Astrocyte (in vitro differentiated cells and primary cell): ENCODE results near the gene MTA3. TPM values are rescaled to one million over a fixed set of nuclear protein-coding genes. Genes with fewer than 3 reads are reported as not detected.

ENCODE experiments used
- DNase-seq: peaks from one replicate; pipeline ENCODE4 v3.0.0-alpha.2; 2010; ENCODE audit warnings: low read depth
- FAIRE-seq: peaks from 2 replicates; lab custom pipeline; 2011; peaks lifted over from hg19 to GRCh38; lab: Jason Lieb, UNC
- H2AFZ ChIP-seq: 2 replicates; pipeline ENCODE4 v1.6.0; 2012; ENCODE audit warnings: low read depth, low read length, inconsistent platforms
- H3K27ac ChIP-seq: 2 replicates; pipeline ENCODE4 v1.5.1; 2011; ENCODE audit warnings: low read depth, low read length, inconsistent platforms
- H3K27me3 ChIP-seq: 2 replicates; pipeline ENCODE4 v1.6.0; 2011; ENCODE audit warnings: low read length, inconsistent platforms; ENCODE audit not compliant: insufficient read depth
- H3K36me3 ChIP-seq: 2 replicates; pipeline ENCODE4 v1.5.1; 2011; ENCODE audit warnings: low read length, inconsistent platforms; ENCODE audit not compliant: insufficient read depth
- H3K4me1 ChIP-seq: 2 replicates; pipeline ENCODE4 v1.5.1; 2011; ENCODE audit warnings: low read length, inconsistent platforms; ENCODE audit not compliant: insufficient read depth
- H3K4me2 ChIP-seq: 2 replicates; pipeline ENCODE4 v1.6.0; 2012; ENCODE audit warnings: low read length, inconsistent platforms
- H3K4me3 ChIP-seq: 2 replicates; pipeline ENCODE4 v1.5.1; 2011; ENCODE audit warnings: low read depth, mild to moderate bottlenecking, low read length, inconsistent platforms; ENCODE audit not compliant: insufficient read depth
- H3K79me2 ChIP-seq: 2 replicates; pipeline ENCODE4 v1.6.0; 2012; ENCODE audit warnings: mild to moderate bottlenecking, low read length, inconsistent platforms; ENCODE audit not compliant: insufficient read depth
- H3K9ac ChIP-seq: 2 replicates; pipeline ENCODE4 v1.6.0; 2012; ENCODE audit warnings: mild to moderate bottlenecking, low read length, inconsistent platforms
- H3K9me3 ChIP-seq: 2 replicates; pipeline ENCODE4 v1.5.1; 2012; ENCODE audit warnings: low read depth, mild to moderate bottlenecking, low read length, inconsistent platforms; ENCODE audit not compliant: insufficient read depth
- H4K20me1 ChIP-seq: 2 replicates; pipeline ENCODE4 v1.6.0; 2012; ENCODE audit warnings: low read length, inconsistent platforms; ENCODE audit not compliant: insufficient read depth
- H3K27ac Mint-ChIP-seq: one replicate; pipeline ENCODE4 v1.8.0; 2021; ENCODE audit warnings: mild to moderate bottlenecking, mixed read lengths; ENCODE audit not compliant: unreplicated experiment
- H3K27me3 Mint-ChIP-seq: one replicate; pipeline ENCODE4 v1.8.0; 2021; ENCODE audit warnings: low read depth, mixed read lengths; ENCODE audit not compliant: unreplicated experiment
- H3K36me3 Mint-ChIP-seq: one replicate; pipeline ENCODE4 v1.8.0; 2021; ENCODE audit warnings: low read depth, mixed read lengths; ENCODE audit not compliant: unreplicated experiment
- H3K4me1 Mint-ChIP-seq: one replicate; pipeline ENCODE4 v1.8.0; 2021; ENCODE audit warnings: low read depth, mixed read lengths; ENCODE audit not compliant: unreplicated experiment
- H3K4me3 Mint-ChIP-seq: one replicate; pipeline ENCODE4 v1.8.0; 2021; ENCODE audit warnings: mild to moderate bottlenecking, moderate library complexity, mixed read lengths; ENCODE audit not compliant: unreplicated experiment
- H3K9me3 Mint-ChIP-seq: one replicate; pipeline ENCODE4 v1.8.0; 2021; ENCODE audit warnings: mild to moderate bottlenecking, mixed read lengths; ENCODE audit not compliant: unreplicated experiment
- EZH2 ChIP-seq: IDR thresholded peaks from 2 replicates; pipeline ENCODE4 v1.6.1; 2012; ENCODE audit warnings: mild to moderate bottlenecking, low read length, inconsistent platforms; ENCODE audit not compliant: insufficient read depth
- total RNA-seq: library from RNA; stranded (reverse); gene quantifications from 2 replicates; pipeline ENCODE4 v1.2.1, GENCODE V29; 2021
- TF ChIP-seq, protein P1 (sequence below): IDR thresholded peaks from 2 replicates; pipeline ENCODE4 v1.5.1; 2011; ENCODE audit warnings: low read depth, mild to moderate bottlenecking, inconsistent platforms, low read length, moderate library complexity; ENCODE audit not compliant: insufficient read depth

Gene MTA3
- total RNA-seq, 1 donor from 2014 or later: 69.4 TPM

DNA sequence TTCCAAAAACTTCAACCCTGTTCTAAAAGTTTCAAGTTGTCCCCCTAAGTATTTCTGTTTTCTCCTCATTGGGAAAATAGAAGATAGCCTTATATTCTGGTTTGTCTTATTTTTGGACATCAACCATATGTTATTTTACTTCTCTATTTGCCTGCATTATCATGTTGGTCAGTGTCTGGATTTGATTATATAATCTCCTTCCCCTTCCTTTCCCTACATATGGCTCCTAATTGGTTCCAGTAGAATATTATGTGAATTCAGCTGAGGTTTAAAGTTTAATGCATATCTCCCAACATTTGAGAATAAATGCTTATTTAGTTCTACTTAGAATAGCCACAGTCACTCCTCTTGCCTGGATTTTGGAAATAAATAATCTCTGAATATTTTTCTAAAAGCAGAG, 128.6 kb downstream of the MTA3 start:
- H3K27me3 Mint-ChIP-seq: no peaks in the 10 kb centered on the region
- no peaks in the 10 kb centered on the region for H3K9me3 Mint-ChIP-seq
- Histone ChIP-seq H3K27me3 (no peaks in the 10 kb centered on the region), H3K9me3 (no peaks in the 10 kb centered on the region), H2AFZ (no peak overlapping the region), H3K36me3 (no peaks in the 10 kb centered on the region), H3K9ac (no peak overlapping the region), H3K4me3 (no peak overlapping the region), H3K4me2 (no peak overlapping the region), H3K4me1 (no peaks in the 10 kb centered on the region), H3K79me2 (no peaks in the 10 kb centered on the region), H3K27ac (no peak overlapping the region), H4K20me1 (peaks cover 27% of the 10 kb centered on the region)
- peaks cover 15% of the 10 kb centered on the region for H3K4me1 Mint-ChIP-seq
- DNase-seq (no peak), FAIRE-seq (no peak)
- no peak overlapping the region for H3K4me3 Mint-ChIP-seq
- H3K36me3 Mint-ChIP-seq: peaks cover 3% of the 10 kb centered on the region
- TF ChIP-seq, protein P1, sequence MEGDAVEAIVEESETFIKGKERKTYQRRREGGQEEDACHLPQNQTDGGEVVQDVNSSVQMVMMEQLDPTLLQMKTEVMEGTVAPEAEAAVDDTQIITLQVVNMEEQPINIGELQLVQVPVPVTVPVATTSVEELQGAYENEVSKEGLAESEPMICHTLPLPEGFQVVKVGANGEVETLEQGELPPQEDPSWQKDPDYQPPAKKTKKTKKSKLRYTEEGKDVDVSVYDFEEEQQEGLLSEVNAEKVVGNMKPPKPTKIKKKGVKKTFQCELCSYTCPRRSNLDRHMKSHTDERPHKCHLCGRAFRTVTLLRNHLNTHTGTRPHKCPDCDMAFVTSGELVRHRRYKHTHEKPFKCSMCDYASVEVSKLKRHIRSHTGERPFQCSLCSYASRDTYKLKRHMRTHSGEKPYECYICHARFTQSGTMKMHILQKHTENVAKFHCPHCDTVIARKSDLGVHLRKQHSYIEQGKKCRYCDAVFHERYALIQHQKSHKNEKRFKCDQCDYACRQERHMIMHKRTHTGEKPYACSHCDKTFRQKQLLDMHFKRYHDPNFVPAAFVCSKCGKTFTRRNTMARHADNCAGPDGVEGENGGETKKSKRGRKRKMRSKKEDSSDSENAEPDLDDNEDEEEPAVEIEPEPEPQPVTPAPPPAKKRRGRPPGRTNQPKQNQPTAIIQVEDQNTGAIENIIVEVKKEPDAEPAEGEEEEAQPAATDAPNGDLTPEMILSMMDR: no peak
- no peak for TF ChIP-seq EZH2
- H3K27ac Mint-ChIP-seq: no peak overlapping the region

DNA sequence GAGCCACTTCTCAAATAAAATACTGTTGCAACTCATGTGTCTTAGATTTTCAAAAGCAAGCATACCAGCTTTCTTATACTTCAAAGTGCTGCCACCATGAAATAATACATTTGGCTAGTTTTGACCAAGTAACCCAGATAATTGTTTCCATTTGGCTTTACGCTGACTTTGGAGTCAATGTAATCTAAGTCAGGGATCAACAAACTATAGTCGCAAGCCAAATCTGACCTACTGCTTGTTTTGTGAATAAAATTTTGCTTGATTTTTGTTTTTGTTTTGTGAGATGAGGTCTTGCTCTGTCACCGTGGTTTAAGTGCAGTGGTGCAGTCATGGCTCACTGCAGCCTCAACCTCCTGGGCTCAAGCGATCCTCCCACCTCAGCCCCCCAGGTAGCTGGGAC, 130.5 kb downstream of the MTA3 start:
- no peaks in the 10 kb centered on the region for H3K27me3 ChIP-seq
- H3K9me3 Mint-ChIP-seq: no peaks in the 10 kb centered on the region
- no peak overlapping the region for H3K9ac ChIP-seq
- H4K20me1 ChIP-seq: peaks cover 11% of the 10 kb centered on the region
- no peak overlapping the region for H3K27ac Mint-ChIP-seq
- H3K4me3 ChIP-seq: no peak overlapping the region
- peaks cover under 1% of the 10 kb centered on the region for H3K4me1 Mint-ChIP-seq
- DNase-seq (no peak), FAIRE-seq (no peak)
- peaks cover 1% of the 10 kb centered on the region for H3K36me3 ChIP-seq
- no peak overlapping the region for H3K4me3 Mint-ChIP-seq
- H2AFZ ChIP-seq: no peak overlapping the region
- no peaks in the 10 kb centered on the region for H3K9me3 ChIP-seq
- H3K79me2 ChIP-seq: no peaks in the 10 kb centered on the region
- no peak overlapping the region for H3K4me2 ChIP-seq
- H3K36me3 Mint-ChIP-seq: no peaks in the 10 kb centered on the region
- TF ChIP-seq, protein P1: no peak
- no peak for TF ChIP-seq EZH2
- H3K27ac ChIP-seq: no peak overlapping the region
- H3K4me1 ChIP-seq: no peaks in the 10 kb centered on the region
- no peaks in the 10 kb centered on the region for H3K27me3 Mint-ChIP-seq

DNA sequence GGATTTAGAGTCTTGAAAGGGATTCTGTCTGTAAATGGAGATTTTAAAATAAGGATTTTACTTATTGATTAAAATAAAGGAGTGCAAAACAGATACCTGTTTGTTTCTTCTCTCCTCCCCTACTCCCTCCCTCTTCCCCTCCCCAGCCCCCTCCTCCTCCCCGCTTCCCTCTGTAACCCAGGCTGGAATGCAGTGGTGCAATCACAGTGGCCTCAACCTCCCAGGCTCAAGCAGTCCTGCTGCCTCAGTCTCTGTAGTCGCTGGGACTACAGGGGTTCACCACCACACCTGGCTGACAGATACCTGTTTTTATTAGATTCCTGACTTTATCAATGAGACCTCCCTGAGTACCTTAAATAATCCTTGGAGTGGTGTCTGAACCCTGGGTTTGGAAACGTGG, 138.4 kb downstream of the MTA3 start:
- peaks cover 8% of the 10 kb centered on the region for H3K36me3 Mint-ChIP-seq
- Histone ChIP-seq H3K4me1 (no peaks in the 10 kb centered on the region), H3K9me3 (no peaks in the 10 kb centered on the region), H3K4me3 (no peak overlapping the region), H3K27ac (no peak overlapping the region), H3K27me3 (no peaks in the 10 kb centered on the region), H3K36me3 (peaks cover 11% of the 10 kb centered on the region), H3K79me2 (no peaks in the 10 kb centered on the region), H4K20me1 (peaks cover 4% of the 10 kb centered on the region), H3K9ac (no peak overlapping the region), H3K4me2 (no peak overlapping the region), H2AFZ (no peak overlapping the region)
- no peak for FAIRE-seq
- TF ChIP-seq EZH2: no peak
- TF ChIP-seq, protein P1: no peak
- peaks cover 3% of the 10 kb centered on the region for H3K4me1 Mint-ChIP-seq
- H3K27me3 Mint-ChIP-seq: no peaks in the 10 kb centered on the region
- H3K27ac Mint-ChIP-seq: no peak overlapping the region
- no peak overlapping the region for H3K4me3 Mint-ChIP-seq
- H3K9me3 Mint-ChIP-seq: no peaks in the 10 kb centered on the region
- DNase-seq: no peak
